ENCODE data around the gene CHRNB4. TPM values are rescaled to one million over a fixed set of nuclear protein-coding genes. Genes with fewer than 3 reads are reported as not detected.

The CHRNB4 gene
- polyA plus RNA-seq, 1 of the 3 experiments (the other 2 are of a cell fraction), result 0.30 TPM

DNA sequence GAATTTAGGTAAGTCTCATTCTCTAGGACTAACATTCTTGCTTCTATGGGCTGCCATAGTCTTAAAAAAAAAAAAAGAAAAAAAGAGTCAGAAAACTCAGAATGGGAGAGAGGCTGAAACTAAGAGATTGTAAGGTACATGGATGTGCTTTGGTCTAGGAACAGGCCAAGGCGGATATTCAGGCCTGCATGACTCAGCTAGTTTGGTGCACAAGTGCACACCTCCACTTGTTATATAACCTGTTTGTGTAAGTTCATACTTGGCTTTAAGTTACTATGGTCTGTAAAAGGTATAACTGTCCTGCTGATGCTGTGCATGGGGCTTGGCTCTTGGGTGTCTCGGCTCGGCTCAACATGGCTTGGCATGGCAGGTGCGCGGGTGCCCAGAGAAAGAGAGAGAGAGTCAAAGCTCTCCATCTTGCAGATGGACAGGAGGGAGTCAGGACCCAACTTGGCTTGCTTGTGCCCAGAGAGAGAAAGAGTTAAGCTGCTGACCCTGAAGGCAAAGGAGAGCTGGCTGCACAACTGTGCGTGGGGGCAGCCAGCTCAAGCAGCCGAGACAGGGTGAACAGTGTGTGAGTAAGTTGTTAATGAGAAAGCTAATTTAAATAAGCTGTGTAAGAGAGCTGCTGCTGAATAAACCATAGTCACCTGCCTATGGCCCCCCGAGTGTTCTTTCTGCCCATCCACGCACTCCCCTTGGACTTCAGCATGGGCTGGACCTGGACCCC, 31.4 kb upstream of the CHRNB4 start:
- no peak overlapping the region for H3K4me2 ChIP-seq
- ChIA-PET CTCF (interaction anchor here (0.7 to 6.6 kb wide), 10 partner anchors 9 to 80 kb away, joined by 3 to 104 read pairs (median 6); partner anchors contain the start of genes CHRNA3 and CHRNB4), POLR2A (interaction anchor here (0.9 to 5.2 kb wide), 16 partner anchors 10 to 235 kb away, joined by 3 to 279 read pairs (median 6); partner anchors contain the start of genes CHRNA3, CHRNA5, CHRNB4 and IREB2)
- no peaks in the 10 kb centered on the region for H3K79me2 ChIP-seq (ENCODE audit: insufficient read depth)
- no peak for DNase-seq
- TF ChIP-seq EP300 (IDR thresholded peaks at IDR 0.05; ENCODE audit: borderline replicate concordance in 1 of 2, low read depth in 1 of 2, low read length in 1 of 2) (no peak), ELF1 (IDR thresholded peaks at IDR 0.05) (no peak), MAX (IDR thresholded peaks at IDR 0.05; ENCODE audit: low read depth) (no peak), TCF12 (IDR thresholded peaks at IDR 0.05) (no peak), SMC3 (IDR thresholded peaks at IDR 0.05; ENCODE audit: low read depth, low read length) (no peak), POLR2AphosphoS5 (IDR thresholded peaks at IDR 0.05; ENCODE audit: low read depth, low read length) (no peak), REST (IDR thresholded peaks at IDR 0.05; ENCODE audit: low read depth, low read length) (no peak), IRF3 (IDR thresholded peaks at IDR 0.05; ENCODE audit: low read depth, low read length) (no peak), FOSL2 (IDR thresholded peaks at IDR 0.05; ENCODE audit: borderline replicate concordance, low read depth) (no peak), FOXJ3 (CRISPR knock-in tag; IDR thresholded peaks at IDR 0.05) (no peak), FOXM1 (IDR thresholded peaks at IDR 0.05; ENCODE audit: low read depth) (no peak), MXI1 (IDR thresholded peaks at IDR 0.05; ENCODE audit: low read depth, low read length) (no peak)
- TF ChIP-seq, protein P1, sequence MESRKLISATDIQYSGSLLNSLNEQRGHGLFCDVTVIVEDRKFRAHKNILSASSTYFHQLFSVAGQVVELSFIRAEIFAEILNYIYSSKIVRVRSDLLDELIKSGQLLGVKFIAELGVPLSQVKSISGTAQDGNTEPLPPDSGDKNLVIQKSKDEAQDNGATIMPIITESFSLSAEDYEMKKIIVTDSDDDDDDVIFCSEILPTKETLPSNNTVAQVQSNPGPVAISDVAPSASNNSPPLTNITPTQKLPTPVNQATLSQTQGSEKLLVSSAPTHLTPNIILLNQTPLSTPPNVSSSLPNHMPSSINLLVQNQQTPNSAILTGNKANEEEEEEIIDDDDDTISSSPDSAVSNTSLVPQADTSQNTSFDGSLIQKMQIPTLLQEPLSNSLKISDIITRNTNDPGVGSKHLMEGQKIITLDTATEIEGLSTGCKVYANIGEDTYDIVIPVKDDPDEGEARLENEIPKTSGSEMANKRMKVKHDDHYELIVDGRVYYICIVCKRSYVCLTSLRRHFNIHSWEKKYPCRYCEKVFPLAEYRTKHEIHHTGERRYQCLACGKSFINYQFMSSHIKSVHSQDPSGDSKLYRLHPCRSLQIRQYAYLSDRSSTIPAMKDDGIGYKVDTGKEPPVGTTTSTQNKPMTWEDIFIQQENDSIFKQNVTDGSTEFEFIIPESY (IDR thresholded peaks at IDR 0.05; ENCODE audit: borderline replicate concordance, low read depth), result no peak
- TF ChIP-seq, protein P2, sequence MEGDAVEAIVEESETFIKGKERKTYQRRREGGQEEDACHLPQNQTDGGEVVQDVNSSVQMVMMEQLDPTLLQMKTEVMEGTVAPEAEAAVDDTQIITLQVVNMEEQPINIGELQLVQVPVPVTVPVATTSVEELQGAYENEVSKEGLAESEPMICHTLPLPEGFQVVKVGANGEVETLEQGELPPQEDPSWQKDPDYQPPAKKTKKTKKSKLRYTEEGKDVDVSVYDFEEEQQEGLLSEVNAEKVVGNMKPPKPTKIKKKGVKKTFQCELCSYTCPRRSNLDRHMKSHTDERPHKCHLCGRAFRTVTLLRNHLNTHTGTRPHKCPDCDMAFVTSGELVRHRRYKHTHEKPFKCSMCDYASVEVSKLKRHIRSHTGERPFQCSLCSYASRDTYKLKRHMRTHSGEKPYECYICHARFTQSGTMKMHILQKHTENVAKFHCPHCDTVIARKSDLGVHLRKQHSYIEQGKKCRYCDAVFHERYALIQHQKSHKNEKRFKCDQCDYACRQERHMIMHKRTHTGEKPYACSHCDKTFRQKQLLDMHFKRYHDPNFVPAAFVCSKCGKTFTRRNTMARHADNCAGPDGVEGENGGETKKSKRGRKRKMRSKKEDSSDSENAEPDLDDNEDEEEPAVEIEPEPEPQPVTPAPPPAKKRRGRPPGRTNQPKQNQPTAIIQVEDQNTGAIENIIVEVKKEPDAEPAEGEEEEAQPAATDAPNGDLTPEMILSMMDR (IDR thresholded peaks at IDR 0.05), result no peak
- H2AFZ ChIP-seq (ENCODE audit: low read depth), result no peak overlapping the region
- H3K4me3 ChIP-seq (ENCODE audit: low read depth in 2 of 2, low read length in 1 of 2), result no peak overlapping the region; a peak in 1 of 4 replicates
- no peaks in the 10 kb centered on the region for H3K27me3 ChIP-seq (ENCODE audit: insufficient read depth)
- H3F3A ChIP-seq (replicated peaks; ENCODE audit: insufficient read depth), result no peaks in the 10 kb centered on the region
- no peak overlapping the region for H3K9ac ChIP-seq
- WGBS (ENCODE audit: low lambda C conversion rate), result 88% methylated on average over 9 of the region's 9 CpGs
- H3K4me1 ChIP-seq (ENCODE audit: control insufficient read depth in 1 of 2, insufficient read depth in 2 of 2, low read depth in 1 of 2, low read length in 1 of 2), result peaks cover 0 to 65% of the 10 kb centered on the region in 2 experiments; a peak in 2 of 4 replicates
- peak overlapping the region; percentile 7 to 99; a peak in 3 of 4 replicates for H3K27ac ChIP-seq (ENCODE audit: low read depth in 2 of 2, low read length in 1 of 2)
- H3K9me2 ChIP-seq, result no peaks in the 10 kb centered on the region
- H4K20me1 ChIP-seq (ENCODE audit: insufficient read depth), result no peaks in the 10 kb centered on the region
- H3K9me3 ChIP-seq, result no peaks in the 10 kb centered on the region
- no peaks in the 10 kb centered on the region for H3K36me3 ChIP-seq (replicated peaks in 1 of 2; ENCODE audit: control insufficient read depth in 1 of 2, insufficient read depth in 2 of 2, low read length in 1 of 2)
